Measurements from ENCODE around the gene ACOT7.

The ACOT7 gene

GRCh38 chr1:6424000-6424565 lies 30.5 kb upstream of the ACOT7 start:
- no peak for DNase-seq

GRCh38 chr1:6423321-6423999 lies 29.9 kb upstream of the ACOT7 start:
- DNase-seq, result peak; percentile 73

- DNase-seq, result no peak
Measured at GRCh38 chr1:6421266-6421665, 27.7 kb upstream of the ACOT7 start.

GRCh38 chr1:6420454-6421042 lies 27.0 kb upstream of the ACOT7 start:
- peak; percentile 19 for DNase-seq

GRCh38 chr1:6419804-6420453 lies 26.4 kb upstream of the ACOT7 start, which contains the start of gene HES2:
TSS of gene HES2 (minus strand) at chr1:6419919. CDS start at chr1:6419820, 99 bp downstream.
- DNase-seq, result peak; percentile 17

GRCh38 chr1:6419397-6419803 lies 25.8 kb upstream of the ACOT7 start:
- peak; percentile 13 for DNase-seq

- no peak for DNase-seq
Measured at GRCh38 chr1:6418668-6419396, 25.3 kb upstream of the ACOT7 start.

GRCh38 chr1:6417961-6418667 lies 24.5 kb upstream of the ACOT7 start:
- DNase-seq, result no peak

- DNase-seq, result no peak
Measured at GRCh38 chr1:6416906-6417305, 23.3 kb upstream of the ACOT7 start.

- no peak for DNase-seq
Measured at GRCh38 chr1:6416295-6416656, 22.7 kb upstream of the ACOT7 start.

- DNase-seq, result no peak
Measured at GRCh38 chr1:6414881-6415626, 21.5 kb upstream of the ACOT7 start.

- DNase-seq, result peak; percentile 40
Measured at GRCh38 chr1:6414443-6414844, 20.9 kb upstream of the ACOT7 start.

- no peak for DNase-seq
Measured at GRCh38 chr1:6412896-6413295, 19.3 kb upstream of the ACOT7 start.

GRCh38 chr1:6410248-6410893 lies 16.8 kb upstream of the ACOT7 start:
- no peak for DNase-seq

- DNase-seq, result no peak
Measured at GRCh38 chr1:6409733-6410132, 16.2 kb upstream of the ACOT7 start.

GRCh38 chr1:6409053-6409452 lies 15.5 kb upstream of the ACOT7 start:
- no peak for DNase-seq

GRCh38 chr1:6408023-6408422 lies 14.5 kb upstream of the ACOT7 start:
- no peak for DNase-seq

GRCh38 chr1:6401673-6402072 lies 8.1 kb upstream of the ACOT7 start:
- no peak for DNase-seq

- DNase-seq, result no peak
Measured at GRCh38 chr1:6399294-6399693, 5.7 kb upstream of the ACOT7 start.

GRCh38 chr1:6397844-6398441 lies 4.4 kb upstream of the ACOT7 start:
- no peak for DNase-seq

- DNase-seq, result no peak
Measured at GRCh38 chr1:6396998-6397397, 3.4 kb upstream of the ACOT7 start.

Measured in CD4-positive, alpha-beta T cell treated with Interleukin-21 for 1 hour (primary cell).